GM12892 (cell line): ENCODE results near the gene FZD8.

Experiments used
- POLR2A ChIP-seq: IDR thresholded peaks from 2 replicates; pipeline ENCODE4 v1.6.1; 2011; ENCODE audit warnings: low read depth, low read length, control low read depth
- POLR2AphosphoS5 ChIP-seq: IDR thresholded peaks from 2 replicates; pipeline ENCODE4 v1.6.1; 2011; ENCODE audit warnings: low read depth, low read length, control low read depth
- TAF1 ChIP-seq: IDR thresholded peaks from 2 replicates; pipeline ENCODE4 v1.6.1; 2011; ENCODE audit warnings: low read depth, mild to moderate bottlenecking, control low read depth, low read length, borderline replicate concordance

DNA sequence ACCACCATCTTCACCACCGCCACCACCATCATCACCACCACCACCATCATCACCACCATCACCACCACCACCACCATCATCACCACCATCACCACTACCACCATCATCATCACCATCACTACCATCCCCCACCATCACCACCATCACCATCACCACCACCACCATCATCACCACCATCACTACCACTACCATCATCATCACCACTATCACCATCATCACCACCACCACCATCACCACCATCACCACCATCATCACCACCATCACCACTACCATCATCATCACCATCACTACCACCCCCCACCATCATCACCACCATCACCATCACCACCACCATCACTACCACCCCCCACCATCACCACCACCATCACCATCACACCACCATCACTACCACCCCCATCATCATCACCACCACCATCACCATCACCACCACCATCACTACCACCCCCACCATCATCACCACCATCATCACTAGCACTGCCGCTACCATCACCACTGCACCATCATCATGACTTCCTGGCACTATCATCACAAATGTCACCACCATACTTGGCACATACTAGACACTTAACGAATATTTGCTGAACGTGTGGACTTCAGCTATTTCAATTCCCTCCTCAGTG is 25.3 kb upstream of the FZD8 start:
- TF ChIP-seq POLR2A (no peak), POLR2AphosphoS5 (no peak), TAF1 (no peak)
